ENCODE data around the gene PLD6. TPM values are rescaled to one million over a fixed set of nuclear protein-coding genes. Genes with fewer than 3 reads are reported as not detected.
A peak's percentile ranks its signal among the peaks of the same experiment; 100 is the strongest.

The PLD6 gene
- total RNA-seq, 4 donors from 2014 or later, result 1.9 to 5.1 (median 2.7) TPM

- H3K4me3 ChIP-seq, result peak overlapping the region in 3 of 4 donors; percentile 14 to 83 (median 24)
- DNase-seq (no peak), ATAC-seq (peak; percentile 2 to 10)
- no peaks in the 10 kb centered on the region for H3K36me3 ChIP-seq
- H3K27ac ChIP-seq, result peak overlapping the region; percentile 92 to 97 (median 96)
- intact Hi-C loops (cut with DNase I; ENCODE audit: low total_unique reads), result loop anchor here (1.0 kb wide), 1 partner anchor 29 kb away; no protein-coding TSS in a partner anchor
- TF ChIP-seq CTCF (IDR thresholded peaks at IDR 0.05 in 4 of 5, conservative IDR thresholded peaks at IDR 0.05 in 1 of 5) (no peak), POLR2A (IDR thresholded peaks at IDR 0.05) (peak; percentile 18 to 24)
- H3K9me3 ChIP-seq, result no peaks in the 10 kb centered on the region
- peaks cover 12 to 25% of the 10 kb centered on the region in 2 donors for H3K4me1 ChIP-seq
- in situ Hi-C loops (cut with MboI; ENCODE audit: low sequenced_read_pairs in 4 of 4), result no loop called here
- no peaks in the 10 kb centered on the region for H3K27me3 ChIP-seq
Measured at GRCh38 chr17:17206913-17207335, 791 bp upstream of the PLD6 start.

DNA sequence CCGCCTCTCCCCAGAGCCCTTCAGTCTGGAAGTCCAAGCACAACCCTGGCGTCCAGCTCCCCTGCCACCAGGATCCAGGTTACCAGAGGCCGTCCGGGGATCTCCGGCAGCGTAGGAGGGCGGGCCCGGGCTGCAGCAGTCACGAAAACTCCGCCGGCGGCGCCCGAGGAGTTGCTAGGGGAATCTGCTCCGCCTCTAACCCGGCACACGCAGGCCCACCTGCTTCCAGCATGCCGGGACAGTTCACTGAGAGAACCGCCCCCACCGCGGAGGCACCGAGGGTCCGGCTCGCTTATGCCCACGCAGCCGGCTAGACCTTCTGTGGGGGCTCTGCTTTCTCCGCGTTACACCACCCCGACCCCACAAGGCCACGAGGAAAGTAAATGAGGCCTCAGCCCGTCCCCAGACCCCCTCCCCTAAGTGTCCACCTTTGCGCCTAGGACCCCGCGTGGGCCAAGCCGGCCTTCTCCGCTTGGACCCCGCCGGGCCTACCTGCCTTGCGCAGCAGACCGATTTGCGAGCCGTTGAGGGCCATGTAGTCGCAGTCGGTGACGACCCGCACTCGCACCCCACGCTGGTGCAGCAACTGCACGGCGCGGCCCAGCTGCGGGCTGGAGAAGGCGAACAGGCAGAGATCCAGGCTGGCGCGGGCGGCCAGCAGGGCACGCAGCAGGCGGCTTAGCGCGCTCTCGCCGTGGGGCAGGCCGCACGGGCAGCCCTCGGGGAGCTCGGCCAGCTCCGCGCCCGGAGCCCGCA lies 587 bp downstream of the PLD6 start:
- H3K36me3 ChIP-seq, result no peaks in the 10 kb centered on the region
- peak; percentile 9 to 30 for ATAC-seq
- TF ChIP-seq CTCF (IDR thresholded peaks at IDR 0.05 in 4 of 5, conservative IDR thresholded peaks at IDR 0.05 in 1 of 5) (no peak), POLR2A (IDR thresholded peaks at IDR 0.05) (no peak)
- peak overlapping the region; percentile 92 to 97 (median 96) for H3K27ac ChIP-seq
- intact Hi-C loops (cut with DNase I; ENCODE audit: low total_unique reads), result loop anchor here (1.0 kb wide), 1 partner anchor 31 kb away; no protein-coding TSS in a partner anchor
- peak overlapping the region; percentile 64 to 83 (median 66) for H3K4me3 ChIP-seq
- DNase-seq, result peak; percentile 43 to 74
- in situ Hi-C loops (cut with MboI; ENCODE audit: low sequenced_read_pairs in 4 of 4), result no loop called here
- no peaks in the 10 kb centered on the region for H3K9me3 ChIP-seq
- no peaks in the 10 kb centered on the region for H3K27me3 ChIP-seq
- peaks cover 12 to 25% of the 10 kb centered on the region in 2 donors for H3K4me1 ChIP-seq

- ATAC-seq (no peak), DNase-seq (no peak)
- in situ Hi-C loops (cut with MboI; ENCODE audit: low sequenced_read_pairs in 4 of 4) (no loop called here), intact Hi-C loops (cut with DNase I; ENCODE audit: low total_unique reads) (no loop called here)
- Histone ChIP-seq H3K27ac (peak overlapping the region; percentile 92 to 97 (median 96)), H3K9me3 (no peaks in the 10 kb centered on the region), H3K4me1 (peaks cover 12 to 25% of the 10 kb centered on the region in 2 donors), H3K4me3 (peak overlapping the region; percentile 64 to 83 (median 66)), H3K27me3 (no peaks in the 10 kb centered on the region), H3K36me3 (no peaks in the 10 kb centered on the region)
- TF ChIP-seq POLR2A (IDR thresholded peaks at IDR 0.05) (no peak), CTCF (IDR thresholded peaks at IDR 0.05 in 4 of 5, conservative IDR thresholded peaks at IDR 0.05 in 1 of 5) (no peak)
Measured at GRCh38 chr17:17204635-17205231, 1.4 kb downstream of the PLD6 start.

GRCh38 chr17:17204041-17204591 lies 2.0 kb downstream of the PLD6 start:
- H3K4me1 ChIP-seq, result peaks cover 12 to 25% of the 10 kb centered on the region in 2 donors
- intact Hi-C loops (cut with DNase I; ENCODE audit: low total_unique reads), result no loop called here
- no peaks in the 10 kb centered on the region for H3K27me3 ChIP-seq
- no peaks in the 10 kb centered on the region for H3K36me3 ChIP-seq
- in situ Hi-C loops (cut with MboI; ENCODE audit: low sequenced_read_pairs in 4 of 4), result no loop called here
- H3K27ac ChIP-seq, result peak overlapping the region in 3 of 4 donors; percentile 3 to 23 (median 23)
- no peak for ATAC-seq
- H3K9me3 ChIP-seq, result no peaks in the 10 kb centered on the region
- DNase-seq, result no peak
- TF ChIP-seq CTCF (IDR thresholded peaks at IDR 0.05 in 4 of 5, conservative IDR thresholded peaks at IDR 0.05 in 1 of 5) (no peak), POLR2A (IDR thresholded peaks at IDR 0.05) (no peak)
- no peak overlapping the region for H3K4me3 ChIP-seq
